DOHH2 (cell line): ENCODE data around the gene MUC5AC.

Source experiments
- H3F3A ChIP-seq: fragments of 200-600 bp; sonication (generic), shearing (Covaris generic); 2 replicates; pipeline ENCODE4 v1.6.0; 2016; ENCODE audit warnings: antibody characterized with exemption, mild to moderate bottlenecking; ENCODE audit not compliant: control insufficient read depth, insufficient read depth
- H3K27ac ChIP-seq: fragments of 200-600 bp; sonication (generic); 2 replicates; pipeline ENCODE4 v1.5.1; 2014; ENCODE audit warnings: low read depth, mild to moderate bottlenecking, low read length, moderate library complexity
- H3K27me3 ChIP-seq: fragments of 200-600 bp; sonication (generic); 2 replicates; pipeline ENCODE4 v1.6.1; 2014; ENCODE audit warnings: mild to moderate bottlenecking, low read length, mixed read lengths; ENCODE audit not compliant: control insufficient read depth
- H3K36me3 ChIP-seq: fragments of 200-600 bp; sonication (generic); 2 replicates; pipeline ENCODE4 v1.6.1; 2014; ENCODE audit warnings: mild to moderate bottlenecking, low read length, moderate library complexity, mixed read lengths; ENCODE audit not compliant: control insufficient read depth
- H3K4me1 ChIP-seq: fragments of 200-600 bp; sonication (generic); 2 replicates; pipeline ENCODE4 v1.6.1; 2014; ENCODE audit warnings: mild to moderate bottlenecking, low read length, mixed read lengths; ENCODE audit not compliant: control insufficient read depth
- H3K4me2 ChIP-seq: fragments of 200-600 bp; sonication (generic); 2 replicates; pipeline ENCODE4 v1.6.0; 2014; ENCODE audit warnings: mild to moderate bottlenecking, low read length, moderate library complexity
- H3K4me3 ChIP-seq: fragments of 200-600 bp; sonication (generic); 2 replicates; pipeline ENCODE4 v1.5.1; 2014; ENCODE audit warnings: mild to moderate bottlenecking, low read length, mixed read lengths
- H3K79me2 ChIP-seq: fragments of 200-600 bp; sonication (generic); 2 replicates; pipeline ENCODE4 v1.6.1; 2014; ENCODE audit warnings: mild to moderate bottlenecking, low read length, mixed read lengths; ENCODE audit not compliant: control insufficient read depth
- H3K9me2 ChIP-seq: fragments of 200-600 bp; sonication (generic); replicated peaks from 2 replicates; pipeline ENCODE4 v1.6.1; 2014; ENCODE audit warnings: mild to moderate bottlenecking, low read length, mixed read lengths; ENCODE audit not compliant: control insufficient read depth
- H3K9me3 ChIP-seq: fragments of 200-600 bp; sonication (generic); 2 replicates; pipeline ENCODE4 v1.6.1; 2014; ENCODE audit warnings: antibody characterized with exemption, low read length, mixed read lengths; ENCODE audit not compliant: control insufficient read depth, insufficient read depth
- H4K20me1 ChIP-seq: fragments of 200-600 bp; sonication (generic); 2 replicates; pipeline ENCODE4 v1.6.0; 2014; ENCODE audit warnings: low read depth, mild to moderate bottlenecking, antibody characterized with exemption, low read length, moderate library complexity; ENCODE audit not compliant: control insufficient read depth, insufficient read depth
- EZH2phosphoT487 ChIP-seq: fragments of 200-600 bp; sonication (generic); IDR thresholded peaks from 2 replicates; pipeline ENCODE4 v1.6.1; 2017; ENCODE audit warnings: borderline replicate concordance, mild to moderate bottlenecking, antibody characterized with exemption, low read length, moderate library complexity, mixed read lengths
- TF ChIP-seq, protein P1 (sequence below): fragments of 200-600 bp; sonication (generic); IDR thresholded peaks from one replicate; pipeline ENCODE4 v1.5.1; 2014; ENCODE audit warnings: antibody characterized with exemption, mild to moderate bottlenecking, low read depth, low read length; ENCODE audit not compliant: poor library complexity, severe bottlenecking

MUC5AC gene

GRCh38 chr11:1223346-1224110 is 65.8 kb downstream of the MUC5AC start:
- H3K27ac ChIP-seq = no peak overlapping the region
- no peaks in the 10 kb centered on the region for H3F3A ChIP-seq
- no peaks in the 10 kb centered on the region for H3K4me1 ChIP-seq
- no peaks in the 10 kb centered on the region for H3K27me3 ChIP-seq
- no peak overlapping the region for H3K4me2 ChIP-seq
- no peak overlapping the region for H3K4me3 ChIP-seq
- no peak for TF ChIP-seq EZH2phosphoT487
- TF ChIP-seq, protein P1, sequence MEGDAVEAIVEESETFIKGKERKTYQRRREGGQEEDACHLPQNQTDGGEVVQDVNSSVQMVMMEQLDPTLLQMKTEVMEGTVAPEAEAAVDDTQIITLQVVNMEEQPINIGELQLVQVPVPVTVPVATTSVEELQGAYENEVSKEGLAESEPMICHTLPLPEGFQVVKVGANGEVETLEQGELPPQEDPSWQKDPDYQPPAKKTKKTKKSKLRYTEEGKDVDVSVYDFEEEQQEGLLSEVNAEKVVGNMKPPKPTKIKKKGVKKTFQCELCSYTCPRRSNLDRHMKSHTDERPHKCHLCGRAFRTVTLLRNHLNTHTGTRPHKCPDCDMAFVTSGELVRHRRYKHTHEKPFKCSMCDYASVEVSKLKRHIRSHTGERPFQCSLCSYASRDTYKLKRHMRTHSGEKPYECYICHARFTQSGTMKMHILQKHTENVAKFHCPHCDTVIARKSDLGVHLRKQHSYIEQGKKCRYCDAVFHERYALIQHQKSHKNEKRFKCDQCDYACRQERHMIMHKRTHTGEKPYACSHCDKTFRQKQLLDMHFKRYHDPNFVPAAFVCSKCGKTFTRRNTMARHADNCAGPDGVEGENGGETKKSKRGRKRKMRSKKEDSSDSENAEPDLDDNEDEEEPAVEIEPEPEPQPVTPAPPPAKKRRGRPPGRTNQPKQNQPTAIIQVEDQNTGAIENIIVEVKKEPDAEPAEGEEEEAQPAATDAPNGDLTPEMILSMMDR = no peak
- H3K9me2 ChIP-seq = no peaks in the 10 kb centered on the region
- H3K36me3 ChIP-seq = no peaks in the 10 kb centered on the region
- H4K20me1 ChIP-seq = no peaks in the 10 kb centered on the region
- H3K9me3 ChIP-seq = no peaks in the 10 kb centered on the region
- no peaks in the 10 kb centered on the region for H3K79me2 ChIP-seq

DNA sequence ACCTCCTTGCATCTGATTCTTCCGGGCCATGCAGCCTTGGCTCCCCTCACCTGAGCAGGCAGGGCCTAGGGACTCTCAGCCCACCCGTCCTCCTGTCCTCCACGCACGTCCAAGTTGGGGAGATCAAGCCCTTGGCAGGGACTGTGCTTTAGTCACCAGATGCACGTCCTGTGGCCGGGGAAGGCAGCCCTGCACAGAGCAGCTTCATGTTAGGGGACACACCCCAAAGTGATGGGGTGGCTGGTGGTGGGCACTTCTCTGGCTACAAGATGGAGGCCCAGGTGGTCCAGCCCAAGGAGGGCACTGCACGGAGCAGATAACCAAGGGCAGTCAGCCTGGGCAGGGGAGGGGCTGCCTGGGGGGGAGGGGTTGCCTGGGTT is 66.3 kb downstream of the MUC5AC start:
- H3K9me2 ChIP-seq = no peaks in the 10 kb centered on the region
- TF ChIP-seq EZH2phosphoT487 = no peak
- TF ChIP-seq, protein P1 = no peak
- H3K4me3 ChIP-seq = no peak overlapping the region
- no peaks in the 10 kb centered on the region for H4K20me1 ChIP-seq
- no peaks in the 10 kb centered on the region for H3K4me1 ChIP-seq
- H3K36me3 ChIP-seq = no peaks in the 10 kb centered on the region
- H3K9me3 ChIP-seq = no peaks in the 10 kb centered on the region
- H3K4me2 ChIP-seq = no peak overlapping the region
- no peaks in the 10 kb centered on the region for H3K27me3 ChIP-seq
- no peaks in the 10 kb centered on the region for H3F3A ChIP-seq
- H3K27ac ChIP-seq = no peak overlapping the region
- no peaks in the 10 kb centered on the region for H3K79me2 ChIP-seq

DNA sequence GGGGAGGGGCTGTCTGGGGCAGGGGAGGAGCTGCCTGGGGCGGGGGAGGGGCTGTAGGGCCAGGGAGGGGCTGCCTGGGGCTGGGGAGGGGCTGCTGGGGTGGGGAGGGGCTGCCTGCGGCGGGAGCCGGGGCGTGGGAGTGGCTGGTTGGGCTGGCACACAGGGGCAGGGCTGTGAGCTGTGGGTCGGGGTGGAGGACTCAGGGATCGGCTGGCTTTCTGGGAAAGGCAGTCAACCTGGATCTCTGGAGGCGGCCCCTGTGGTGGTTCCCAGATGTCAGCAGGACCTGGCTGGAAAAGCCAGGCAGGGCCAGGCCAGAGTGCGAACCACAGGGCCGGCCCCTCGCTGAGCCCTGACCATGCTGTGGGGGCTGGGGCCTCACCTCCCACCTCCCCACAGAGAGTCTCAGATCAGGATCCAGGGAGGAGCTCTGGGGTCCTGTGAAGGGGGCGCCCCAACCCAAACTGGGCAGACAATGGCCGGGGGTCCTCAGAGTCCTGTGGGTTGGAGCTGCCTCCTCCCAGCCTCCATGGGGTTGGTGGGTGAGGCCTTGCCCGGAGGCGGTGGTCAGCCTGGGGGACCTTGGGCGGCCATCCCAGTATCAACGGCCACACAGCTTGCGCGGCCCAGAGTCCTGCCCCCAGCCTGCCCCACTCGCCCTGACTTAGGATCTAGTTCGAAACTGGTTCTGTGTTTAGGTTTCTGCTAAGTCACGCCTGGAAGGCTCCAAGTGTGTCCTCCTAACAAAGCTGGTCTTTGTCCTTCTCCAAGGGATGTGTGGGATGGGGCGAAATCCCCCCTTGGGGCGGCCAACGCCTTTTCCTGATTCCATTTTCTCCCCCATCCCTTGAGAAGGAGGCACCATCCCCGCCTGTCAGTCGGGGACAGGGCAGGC is 67.0 kb downstream of the MUC5AC start:
- no peaks in the 10 kb centered on the region for H3K4me1 ChIP-seq
- H3K27me3 ChIP-seq = no peaks in the 10 kb centered on the region
- no peak overlapping the region for H3K27ac ChIP-seq
- no peaks in the 10 kb centered on the region for H4K20me1 ChIP-seq
- H3K4me3 ChIP-seq = no peak overlapping the region
- no peaks in the 10 kb centered on the region for H3K36me3 ChIP-seq
- H3F3A ChIP-seq = no peaks in the 10 kb centered on the region
- H3K79me2 ChIP-seq = no peaks in the 10 kb centered on the region
- H3K4me2 ChIP-seq = no peak overlapping the region
- no peaks in the 10 kb centered on the region for H3K9me2 ChIP-seq
- TF ChIP-seq EZH2phosphoT487 = no peak
- TF ChIP-seq, protein P1 = no peak
- H3K9me3 ChIP-seq = no peaks in the 10 kb centered on the region
